ENCODE measurements around the gene NKX2-3.

DNA sequence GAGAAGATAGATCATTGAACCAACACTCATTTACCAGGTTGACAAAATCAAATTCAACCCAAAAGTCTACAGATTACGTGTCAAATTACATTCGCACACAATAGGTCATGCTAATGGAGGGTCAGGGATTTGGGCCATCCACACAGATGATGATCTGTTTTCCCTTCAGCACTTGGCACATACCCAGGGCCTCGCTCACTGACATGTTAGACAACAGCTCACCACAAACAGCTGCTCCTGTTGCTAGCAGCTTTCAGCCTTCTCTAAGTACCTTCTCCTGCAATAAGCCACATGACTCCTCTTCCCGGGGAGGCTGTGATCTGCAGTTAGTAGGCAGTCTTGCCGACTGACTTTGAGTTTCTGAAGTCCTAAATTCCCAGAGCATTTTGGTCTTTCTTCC, 18.4 kb downstream of the NKX2-3 start:
- TF ChIP-seq, protein P1, sequence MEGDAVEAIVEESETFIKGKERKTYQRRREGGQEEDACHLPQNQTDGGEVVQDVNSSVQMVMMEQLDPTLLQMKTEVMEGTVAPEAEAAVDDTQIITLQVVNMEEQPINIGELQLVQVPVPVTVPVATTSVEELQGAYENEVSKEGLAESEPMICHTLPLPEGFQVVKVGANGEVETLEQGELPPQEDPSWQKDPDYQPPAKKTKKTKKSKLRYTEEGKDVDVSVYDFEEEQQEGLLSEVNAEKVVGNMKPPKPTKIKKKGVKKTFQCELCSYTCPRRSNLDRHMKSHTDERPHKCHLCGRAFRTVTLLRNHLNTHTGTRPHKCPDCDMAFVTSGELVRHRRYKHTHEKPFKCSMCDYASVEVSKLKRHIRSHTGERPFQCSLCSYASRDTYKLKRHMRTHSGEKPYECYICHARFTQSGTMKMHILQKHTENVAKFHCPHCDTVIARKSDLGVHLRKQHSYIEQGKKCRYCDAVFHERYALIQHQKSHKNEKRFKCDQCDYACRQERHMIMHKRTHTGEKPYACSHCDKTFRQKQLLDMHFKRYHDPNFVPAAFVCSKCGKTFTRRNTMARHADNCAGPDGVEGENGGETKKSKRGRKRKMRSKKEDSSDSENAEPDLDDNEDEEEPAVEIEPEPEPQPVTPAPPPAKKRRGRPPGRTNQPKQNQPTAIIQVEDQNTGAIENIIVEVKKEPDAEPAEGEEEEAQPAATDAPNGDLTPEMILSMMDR (IDR thresholded peaks at IDR 0.05; ENCODE audit: poor library complexity) = no peak
- no peak for TF ChIP-seq EZH2phosphoT487 (IDR thresholded peaks at IDR 0.05; ENCODE audit: low read depth, severe bottlenecking, unreplicated experiment)
